A549 (cell line): ENCODE results near the gene HLCS. TPM values are rescaled to one million over a fixed set of nuclear protein-coding genes. Genes with fewer than 3 reads are reported as not detected.

Experiments
- ATAC-seq, 2 experiments: fragments of 200-7000 bp in 1 of 2; fragments of >200 bp in 1 of 2; cut with Nextera tagmentation in 1 of 2; cut with Tn5 transposase in 1 of 2; 3 replicates each; pipeline versions ENCODE4 v1.8.0 to v1.9.1; 2018 to 2020; ENCODE audit warnings: mild to moderate bottlenecking in 1 of 2, moderate library complexity in 1 of 2
- CTCF ChIA-PET: fragments of 300-600 bp; sonication (Branson Sonifier 250); formaldehyde crosslinking; extraction: SDS; loops from one replicate; lab custom pipeline; 2021; ENCODE audit warnings: antibody characterized with exemption, inconsistent platforms; lab: Yijun Ruan, JAX
- POLR2A ChIA-PET: fragments of 350-600 bp; formaldehyde crosslinking; extraction: SDS; loops from one replicate; lab custom pipeline; 2021; ENCODE audit warnings: antibody characterized with exemption, inconsistent platforms; lab: Yijun Ruan, JAX
- DNase-seq, 2 experiments: peaks; one replicate each; pipeline versions ENCODE4 v3.0.0 to v3.0.0-alpha.2; 2011 to 2016; ENCODE audit warnings: low read depth in 1 of 2, low spot score in 1 of 2
- FAIRE-seq: peaks from 2 replicates; lab custom pipeline; 2011; peaks lifted over from hg19 to GRCh38; lab: Jason Lieb, UNC
- H3K27ac ChIP-seq, 2 experiments: fragments of >200 bp; sonication (Bioruptor Twin); formaldehyde crosslinking; 3 replicates each; pipeline ENCODE4 v1.5.1; 2016 to 2017
- H3K4me1 ChIP-seq: fragments of >200 bp; sonication (Bioruptor Twin); formaldehyde crosslinking; 3 replicates; pipeline ENCODE4 v1.6.1; 2016
- H3K4me2 ChIP-seq: fragments of >200 bp; sonication (Bioruptor Twin); formaldehyde crosslinking; 3 replicates; pipeline ENCODE4 v1.6.1; 2016
- H3K4me3 ChIP-seq: fragments of >200 bp; sonication (Bioruptor Twin); formaldehyde crosslinking; 3 replicates; pipeline ENCODE4 v1.5.1; 2016
- H3K9me3 ChIP-seq: fragments of >200 bp; sonication (Bioruptor Twin); formaldehyde crosslinking; 3 replicates; pipeline ENCODE4 v1.6.1; 2016
- CBX2 ChIP-seq: fragments of 200-600 bp; sonication (generic); IDR thresholded peaks from 2 replicates; pipeline ENCODE4 v1.6.1; 2016; ENCODE audit warnings: low read depth, mild to moderate bottlenecking, borderline replicate concordance
- CEBPB ChIP-seq, 2 experiments: fragments of >200 bp in 1 of 2; sonication (Bioruptor Twin) in 1 of 2; formaldehyde crosslinking in 1 of 2; IDR thresholded peaks; 2 replicates each; pipeline ENCODE4 v1.6.1; 2012 to 2016
- CHD4 ChIP-seq: fragments of 200-600 bp; sonication (generic); IDR thresholded peaks from 2 replicates; pipeline ENCODE4 v1.6.1; 2016; ENCODE audit warnings: antibody characterized with exemption, mild to moderate bottlenecking, borderline replicate concordance
- EHF ChIP-seq: fragments of 250-450 bp; sonication (Bioruptor Pico); IDR thresholded peaks from 2 replicates; pipeline ENCODE4 v1.5.0; 2020; ENCODE audit warnings: mild to moderate bottlenecking
- FOSB ChIP-seq: fragments of 250-450 bp; sonication (Bioruptor Pico); IDR thresholded peaks from 2 replicates; pipeline ENCODE4 v1.5.0; 2020; ENCODE audit warnings: mild to moderate bottlenecking, moderate library complexity
- FOXS1 ChIP-seq: fragments of 250-450 bp; sonication (Bioruptor Pico); IDR thresholded peaks from 2 replicates; pipeline ENCODE4 v1.5.0; 2020; ENCODE audit warnings: mild to moderate bottlenecking, moderate library complexity
- HDAC2 ChIP-seq: fragments of 200-600 bp; sonication (generic); IDR thresholded peaks from 2 replicates; pipeline ENCODE4 v1.6.1; 2016
- HMGXB4 ChIP-seq: fragments of 250-450 bp; sonication (Bioruptor Pico); IDR thresholded peaks from 2 replicates; pipeline ENCODE4 v1.5.0; 2021; ENCODE audit warnings: mild to moderate bottlenecking, moderate library complexity, borderline replicate concordance
- HOXB5 ChIP-seq: fragments of 250-450 bp; sonication (Bioruptor Pico); IDR thresholded peaks from 2 replicates; pipeline ENCODE4 v1.5.0; 2020; ENCODE audit warnings: mild to moderate bottlenecking, moderate library complexity
- MAX ChIP-seq: IDR thresholded peaks from 2 replicates; pipeline ENCODE4 v1.6.1; 2012
- MYC ChIP-seq: IDR thresholded peaks from 2 replicates; pipeline ENCODE4 v1.6.1; 2012; ENCODE audit warnings: mild to moderate bottlenecking, inconsistent platforms, low read length, improper control_type of control experiment, borderline replicate concordance
- NR3C1 ChIP-seq: fragments of >200 bp; sonication (Bioruptor Twin); formaldehyde crosslinking; IDR thresholded peaks from 3 replicates; pipeline ENCODE4 v1.6.1; 2017
- PBX3 ChIP-seq: IDR thresholded peaks from 2 replicates; pipeline ENCODE4 v1.6.1; 2012
- PHF8 ChIP-seq: fragments of 200-600 bp; sonication (generic); IDR thresholded peaks from 2 replicates; pipeline ENCODE4 v1.6.1; 2016; ENCODE audit warnings: low read depth, mild to moderate bottlenecking, antibody characterized with exemption, moderate library complexity, borderline replicate concordance
- RFX5 ChIP-seq: fragments of 450-650 bp; IDR thresholded peaks from 2 replicates; pipeline ENCODE4 v1.7.1; 2014; ENCODE audit warnings: antibody characterized with exemption, mild to moderate bottlenecking, moderate library complexity
- SMC3 ChIP-seq: fragments of >200 bp; sonication (Bioruptor Twin); formaldehyde crosslinking; IDR thresholded peaks from 3 replicates; pipeline ENCODE4 v1.6.1; 2018; ENCODE audit warnings: inconsistent platforms
- USF2 ChIP-seq: fragments of 450-650 bp; IDR thresholded peaks from 2 replicates; pipeline ENCODE4 v1.6.1; 2014; ENCODE audit warnings: antibody characterized with exemption
- ZC3H11A ChIP-seq: fragments of 450-650 bp; IDR thresholded peaks from 2 replicates; pipeline ENCODE4 v1.6.1; 2014; ENCODE audit warnings: antibody characterized with exemption, mild to moderate bottlenecking
- ZNF302 ChIP-seq: fragments of 250-450 bp; sonication (Bioruptor Pico); IDR thresholded peaks from 2 replicates; pipeline ENCODE4 v1.9.0; 2021; ENCODE audit warnings: inconsistent platforms, mild to moderate bottlenecking, moderate library complexity
- ZSCAN20 ChIP-seq: fragments of 250-450 bp; sonication (Bioruptor Pico); IDR thresholded peaks from 2 replicates; pipeline ENCODE4 v1.8.0; 2022; ENCODE audit warnings: mild to moderate bottlenecking, moderate library complexity
- WGBS: methylation state at CpG from one replicate; pipeline ENCODE4 v1.1.6; 2017; ENCODE audit errors: missing lambda C conversion rate; 5-methylcytosine and 5-hydroxymethylcytosine counted together
- polyA plus RNA-seq, 4 experiments: library from polyadenylated mRNA; depleted of rRNA in 3 of 4; stranded (reverse); fragments of >200 nt; fragmentation: RNase III in 1 of 4; extraction: RNeasy Plus Mini Kit Qiagen cat#74134 plus additional on column Dnase treatment in 1 of 4; gene quantifications; 2 replicates in 3 of 4; 3 replicates in 1 of 4; pipeline ENCODE4 v1.2.3, GENCODE V29; 2011 to 2017

Gene HLCS
- polyA plus RNA-seq, 2 of the 4 experiments (the other 2 are of a cell fraction), result 8.4 to 24.3 TPM

GRCh38 chr21:36785615-36786014, 180.9 kb downstream of the HLCS start:
- FAIRE-seq, result no peak
- ATAC-seq, result no peak
- Histone ChIP-seq H3K4me2 (no peak overlapping the region), H3K27ac (peak overlapping the region in 1 of 2 experiments; percentile 43; a peak in 2 of 6 replicates), H3K9me3 (no peaks in the 10 kb centered on the region), H3K4me3 (no peak overlapping the region), H3K4me1 (peaks cover 27% of the 10 kb centered on the region)
- WGBS, result 92% methylated on average over 2 of the region's 2 CpGs
- ChIA-PET POLR2A (no interaction called here), CTCF (interaction anchor here (0.6 to 1.2 kb wide), 2 partner anchors 18 to 220 kb away, joined by 3 read pairs; no protein-coding TSS in a partner anchor)
- TF ChIP-seq MAX, result no peak
- no peak for TF ChIP-seq PHF8
- no peak for TF ChIP-seq FOXS1 (CRISPR knock-in tag)
- no peak for TF ChIP-seq PBX3
- TF ChIP-seq ZSCAN20 (CRISPR knock-in tag), result no peak
- TF ChIP-seq SMC3, result no peak
- no peak for TF ChIP-seq HOXB5 (CRISPR knock-in tag)
- no peak for DNase-seq

- Histone ChIP-seq H3K4me2 (no peak overlapping the region), H3K27ac (peak overlapping the region in 1 of 2 experiments; percentile 43; a peak in 1 of 6 replicates), H3K4me1 (peaks cover 27% of the 10 kb centered on the region), H3K4me3 (no peak overlapping the region), H3K9me3 (no peaks in the 10 kb centered on the region)
- ATAC-seq, result no peak
- DNase-seq, result no peak
- WGBS, result 96% methylated on average over 12 of the region's 12 CpGs
- TF ChIP-seq NR3C1 (no peak), HMGXB4 (no peak), CBX2 (no peak), HOXB5 (CRISPR knock-in tag) (no peak), ZC3H11A (no peak), HDAC2 (no peak), MYC (no peak), EHF (CRISPR knock-in tag) (no peak)
- POLR2A ChIA-PET, result no interaction called here
- CTCF ChIA-PET, result interaction anchor here (1.1 to 1.2 kb wide), 2 partner anchors 19 to 31 kb away, joined by 3 to 4 read pairs; no protein-coding TSS in a partner anchor
- no peak for FAIRE-seq
These were observed 181.5 kb downstream of the HLCS start for GRCh38 chr21:36784947-36785346.

- WGBS, result 85% methylated on average over 8 of the region's 8 CpGs
- ATAC-seq (peak; percentile 62 to 68; a peak in 4 of 6 replicates), DNase-seq (peak; percentile 22 to 42), FAIRE-seq (no peak)
- CTCF ChIA-PET, result interaction anchor here (0.8 to 1.1 kb wide), 2 partner anchors 26 to 33 kb away, joined by 4 read pairs; no protein-coding TSS in a partner anchor
- Histone ChIP-seq H3K27ac (peak overlapping the region in 1 of 2 experiments; percentile 71; a peak in 3 of 6 replicates), H3K4me1 (peaks cover 25% of the 10 kb centered on the region), H3K4me2 (peak overlapping the region; percentile 9; the same call in 1 of the 3 replicates), H3K9me3 (no peaks in the 10 kb centered on the region), H3K4me3 (no peak overlapping the region)
- POLR2A ChIA-PET, result no interaction called here
- no peak for TF ChIP-seq ZNF302
- no peak for TF ChIP-seq RFX5
- no peak for TF ChIP-seq FOSB (CRISPR knock-in tag)
- no peak for TF ChIP-seq NR3C1
- no peak for TF ChIP-seq USF2
- no peak for TF ChIP-seq CHD4
- TF ChIP-seq CEBPB (IDR thresholded peaks at IDR 0.05), result no peak
These were observed 182.7 kb downstream of the HLCS start for GRCh38 chr21:36783612-36784374.
